ENCODE measurements around the gene SIRT1. TPM values are rescaled to one million over a fixed set of nuclear protein-coding genes. Genes with fewer than 3 reads are reported as not detected.
"Not testable (repeated sequence)": the region's sequence is repeated elsewhere in the genome, so short reads cannot be mapped to it uniquely, and the experiment has no call there.

SIRT1 gene
- total RNA-seq, 1 donor from 2014 or later: 11.7 TPM

DNA sequence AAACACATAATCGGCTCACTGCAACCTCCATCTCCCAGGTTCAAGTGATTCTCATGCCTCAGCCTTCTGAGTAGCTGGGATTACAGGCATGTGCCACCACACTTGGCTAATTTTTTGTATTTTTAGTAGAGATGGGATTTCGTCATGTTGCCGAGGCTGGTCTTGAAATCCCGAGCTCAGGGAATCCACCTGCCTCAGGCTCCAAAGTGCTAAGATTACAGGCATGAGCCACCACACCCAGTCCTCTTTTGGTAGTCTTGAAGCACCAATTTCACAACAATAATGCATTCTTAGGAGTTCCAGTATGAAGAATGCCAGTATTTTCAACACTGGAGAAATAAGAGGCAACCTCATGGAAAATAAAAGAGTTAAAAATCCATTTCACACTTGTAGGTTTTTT lies 81.6 kb downstream of the SIRT1 start:
- DNase-seq: not testable (repeated sequence)

Other genes starting within 250 kb of the SIRT1 start
- under 0.01 TPM in 1 of 2 replicates, not detected in the other for gene CTNNA3, start 188.5 kb upstream of the SIRT1 start, total RNA-seq
- 3.9 and 4.1 TPM in 2 replicates for gene DNAJC12, start 46.5 kb upstream of the SIRT1 start, total RNA-seq
- 51.7 and 73.9 TPM in 2 replicates for gene HERC4, start 190.6 kb downstream of the SIRT1 start, total RNA-seq
- gene MYPN, start 224.8 kb downstream of the SIRT1 start, total RNA-seq: under 0.01 TPM in 1 of 2 replicates, not detected in the other